ENCODE results near the gene CHRND. TPM values are rescaled to one million over a fixed set of nuclear protein-coding genes. Genes with fewer than 3 reads are reported as not detected.
A peak's percentile ranks its signal among the peaks of the same experiment; 100 is the strongest.

The CHRND gene
- total and polyA plus RNA-seq, 11 donors, result not detected

DNA sequence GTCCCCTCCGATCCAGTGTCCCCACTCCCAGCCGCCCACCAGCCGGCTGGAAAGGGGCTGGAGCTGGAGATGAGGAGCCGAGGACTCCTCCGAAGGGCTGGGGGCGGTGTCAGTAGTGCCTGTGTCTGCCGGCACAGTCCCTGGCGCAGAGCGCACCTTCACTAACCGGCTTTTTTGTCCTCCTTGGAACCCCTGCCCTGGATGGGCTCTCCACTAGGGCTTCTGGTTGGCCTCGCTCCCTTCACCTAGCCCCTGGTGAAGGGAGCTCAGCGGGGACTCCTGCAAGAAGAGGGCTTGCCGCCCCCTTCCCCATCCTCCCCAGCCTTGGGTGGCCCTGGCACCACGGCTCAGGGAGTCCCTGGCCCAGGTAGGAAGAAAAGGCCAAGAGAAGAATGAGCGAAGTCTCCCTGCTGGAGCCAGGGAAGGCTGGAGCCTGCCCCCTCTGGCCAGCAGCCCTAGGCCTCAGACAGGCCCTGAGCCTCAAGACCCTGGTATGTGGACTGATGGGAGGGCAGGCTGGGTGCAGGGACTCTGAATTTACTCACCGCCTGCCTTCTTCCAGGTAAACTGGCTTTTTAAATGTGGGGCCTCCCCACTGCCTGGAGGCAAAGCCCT, 37.8 kb upstream of the CHRND start:
- peaks cover 0 to 31% (median 0%) of the 10 kb centered on the region in 12 donors for H3K4me1 ChIP-seq
- DNase-seq, result peak in 1 of 5 donors; percentile 54
- no peak overlapping the region for H3K4me3 ChIP-seq
- TF ChIP-seq POLR2A (IDR thresholded peaks at IDR 0.05), result no peak
- no peak overlapping the region for H3K27ac ChIP-seq
- 46 to 55% (median 49%) methylated on average over 7 to 16 of the region's 16 CpGs for WGBS, 4 donors
- intact Hi-C loops (cut with DNase I), result no loop called here
- no peaks in the 10 kb centered on the region for H3K9me3 ChIP-seq
- H3K36me3 ChIP-seq, result no peaks in the 10 kb centered on the region
- no peak for ATAC-seq
- H3K27me3 ChIP-seq, result peaks cover 25 to 57% (median 47%) of the 10 kb centered on the region in 9 donors

DNA sequence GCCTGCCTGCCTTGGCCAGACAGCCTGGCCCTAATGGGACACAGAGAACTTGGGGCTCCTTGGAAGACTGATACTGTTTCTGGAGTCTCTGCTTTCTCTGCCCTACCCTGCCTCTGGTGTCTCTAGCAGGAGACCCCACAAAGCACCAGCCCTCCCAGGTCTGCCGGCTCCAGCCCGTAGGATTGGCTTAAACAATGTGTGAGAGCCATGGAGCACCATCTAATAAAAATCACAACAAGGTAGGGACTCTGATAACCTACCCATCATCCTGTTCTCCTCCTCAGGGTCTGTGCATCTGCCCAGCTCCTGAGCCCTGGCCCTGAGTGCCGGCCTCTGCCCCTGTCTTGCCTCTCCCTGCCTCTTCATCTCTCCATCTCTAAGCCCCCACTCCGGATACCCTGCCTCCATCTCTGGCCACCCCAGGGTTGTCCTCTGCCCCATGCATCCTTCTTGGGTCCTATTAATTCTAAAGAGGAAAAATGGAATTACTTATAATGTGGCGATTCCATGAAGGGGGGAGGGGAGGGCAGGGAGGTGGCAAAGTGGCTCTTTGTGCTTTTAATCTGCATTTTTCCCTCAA, 37.1 kb upstream of the CHRND start:
- H3K4me1 ChIP-seq, result peaks cover 0 to 31% (median 0%) of the 10 kb centered on the region in 12 donors
- DNase-seq, result peak in 1 of 5 donors; percentile 20
- H3K27ac ChIP-seq, result no peak overlapping the region
- peaks cover 25 to 51% (median 45%) of the 10 kb centered on the region in 9 donors for H3K27me3 ChIP-seq
- TF ChIP-seq POLR2A (IDR thresholded peaks at IDR 0.05), result no peak
- TF ChIP-seq, protein P1, sequence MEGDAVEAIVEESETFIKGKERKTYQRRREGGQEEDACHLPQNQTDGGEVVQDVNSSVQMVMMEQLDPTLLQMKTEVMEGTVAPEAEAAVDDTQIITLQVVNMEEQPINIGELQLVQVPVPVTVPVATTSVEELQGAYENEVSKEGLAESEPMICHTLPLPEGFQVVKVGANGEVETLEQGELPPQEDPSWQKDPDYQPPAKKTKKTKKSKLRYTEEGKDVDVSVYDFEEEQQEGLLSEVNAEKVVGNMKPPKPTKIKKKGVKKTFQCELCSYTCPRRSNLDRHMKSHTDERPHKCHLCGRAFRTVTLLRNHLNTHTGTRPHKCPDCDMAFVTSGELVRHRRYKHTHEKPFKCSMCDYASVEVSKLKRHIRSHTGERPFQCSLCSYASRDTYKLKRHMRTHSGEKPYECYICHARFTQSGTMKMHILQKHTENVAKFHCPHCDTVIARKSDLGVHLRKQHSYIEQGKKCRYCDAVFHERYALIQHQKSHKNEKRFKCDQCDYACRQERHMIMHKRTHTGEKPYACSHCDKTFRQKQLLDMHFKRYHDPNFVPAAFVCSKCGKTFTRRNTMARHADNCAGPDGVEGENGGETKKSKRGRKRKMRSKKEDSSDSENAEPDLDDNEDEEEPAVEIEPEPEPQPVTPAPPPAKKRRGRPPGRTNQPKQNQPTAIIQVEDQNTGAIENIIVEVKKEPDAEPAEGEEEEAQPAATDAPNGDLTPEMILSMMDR (IDR thresholded peaks at IDR 0.05), result no peak
- H3K36me3 ChIP-seq, result no peaks in the 10 kb centered on the region
- H3K4me3 ChIP-seq, result no peak overlapping the region
- ATAC-seq, result no peak
- 78 to 95% (median 89%) methylated on average over 5 of the region's 5 CpGs for WGBS, 4 donors
- no peaks in the 10 kb centered on the region for H3K9me3 ChIP-seq
- intact Hi-C loops (cut with DNase I), result no loop called here

DNA sequence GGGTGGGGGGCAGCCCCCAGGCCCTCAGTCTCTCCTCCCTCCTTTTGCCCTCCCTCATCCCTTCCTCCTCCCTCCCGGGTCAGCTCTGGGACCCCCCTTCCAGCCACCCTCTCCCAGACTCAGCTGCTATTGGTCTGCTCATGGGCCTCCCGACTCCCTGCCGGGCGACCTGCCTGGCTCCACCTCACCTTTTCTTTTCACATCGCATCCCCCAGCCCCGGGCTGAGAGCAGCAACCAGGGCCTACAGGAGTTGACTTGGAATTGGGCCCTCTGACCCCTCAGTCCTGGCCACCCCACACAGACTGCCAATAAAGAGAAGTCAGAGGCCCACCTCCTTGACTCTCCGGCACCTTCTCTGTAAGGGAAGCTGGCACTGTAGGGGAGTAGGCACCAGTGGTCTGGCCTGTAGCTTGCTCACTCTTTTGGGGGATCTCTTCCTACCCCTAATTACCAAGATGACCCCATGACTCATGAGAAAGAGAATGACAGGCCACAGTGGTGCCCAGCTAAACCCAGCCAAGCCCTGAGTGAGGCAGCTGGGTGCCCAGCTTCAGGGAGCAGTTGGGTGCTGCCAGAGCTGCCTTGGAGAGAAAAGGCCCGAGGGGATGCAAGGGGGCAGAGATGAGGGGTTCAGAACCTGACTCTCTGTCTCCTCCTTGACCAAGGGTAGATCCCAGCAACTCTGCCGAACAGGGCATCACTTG, 36.3 kb upstream of the CHRND start:
- no peaks in the 10 kb centered on the region for H3K36me3 ChIP-seq
- DNase-seq (peak in 2 of 5 donors; percentile 14 to 49), ATAC-seq (no peak)
- no peak overlapping the region for H3K4me3 ChIP-seq
- H3K4me1 ChIP-seq, result peaks cover 0 to 31% (median 0%) of the 10 kb centered on the region in 12 donors
- 72 to 80% (median 78%) methylated on average over 7 to 9 of the region's 9 CpGs for WGBS, 4 donors
- peaks cover 20 to 43% (median 36%) of the 10 kb centered on the region in 9 donors for H3K27me3 ChIP-seq
- H3K9me3 ChIP-seq, result no peaks in the 10 kb centered on the region
- TF ChIP-seq, protein P1 (IDR thresholded peaks at IDR 0.05), result no peak
- no peak for TF ChIP-seq POLR2A (IDR thresholded peaks at IDR 0.05)
- no peak overlapping the region for H3K27ac ChIP-seq
- intact Hi-C loops (cut with DNase I), result no loop called here

DNA sequence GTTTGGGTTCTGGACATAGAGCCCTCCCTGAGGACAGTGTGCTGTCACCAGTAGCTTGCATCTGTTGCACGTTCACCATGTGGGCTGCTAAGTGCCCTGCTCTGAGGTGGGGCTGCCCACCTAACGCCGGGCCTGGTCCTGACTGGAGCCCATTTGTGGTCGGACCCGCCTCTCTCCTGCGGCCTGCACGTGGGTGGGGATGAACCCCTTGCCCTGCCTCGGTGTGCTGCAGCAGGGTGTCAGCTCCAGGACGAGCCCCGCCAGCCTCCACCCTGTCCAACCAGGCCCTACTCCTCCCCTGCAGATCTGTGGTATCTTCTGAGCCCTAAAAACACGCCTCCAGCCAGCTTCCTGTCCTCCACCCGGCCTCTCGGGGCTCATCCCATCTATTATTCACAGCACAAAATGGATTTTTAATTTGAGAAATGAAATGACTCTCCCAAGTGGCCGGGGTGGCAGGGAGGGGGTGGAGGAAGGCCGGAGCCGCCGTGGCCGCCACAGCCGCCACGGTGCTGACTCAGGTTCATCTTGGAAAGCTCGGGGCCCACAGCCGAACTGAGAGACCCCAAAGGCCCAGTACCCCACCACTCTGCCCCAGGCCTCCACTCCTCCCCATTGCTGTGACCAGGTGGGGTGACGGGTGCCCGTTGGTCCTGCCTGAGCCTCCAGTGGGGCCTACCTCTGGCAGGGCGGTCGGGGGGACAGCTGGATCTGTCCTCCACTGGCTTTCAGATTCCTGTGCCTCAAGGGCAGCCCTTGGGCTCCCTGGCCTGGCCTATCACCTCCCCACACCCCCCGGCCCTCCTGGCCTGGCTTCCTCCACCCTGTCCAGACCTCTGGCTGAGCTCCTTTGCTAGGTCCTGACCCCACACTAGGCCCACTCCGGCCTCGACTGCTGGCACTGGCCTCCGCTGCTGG, 35.5 kb upstream of the CHRND start:
- ATAC-seq (no peak), DNase-seq (peak in 2 of 5 donors; percentile 19 to 51)
- no peak for TF ChIP-seq POLR2A (IDR thresholded peaks at IDR 0.05)
- TF ChIP-seq, protein P1 (IDR thresholded peaks at IDR 0.05), result no peak
- 71 to 82% (median 75%) methylated on average over 21 to 30 of the region's 30 CpGs for WGBS, 4 donors
- H3K4me3 ChIP-seq, result no peak overlapping the region
- H3K27me3 ChIP-seq, result peaks cover 18 to 34% (median 28%) of the 10 kb centered on the region in 9 donors
- no peaks in the 10 kb centered on the region for H3K36me3 ChIP-seq
- intact Hi-C loops (cut with DNase I), result no loop called here
- H3K27ac ChIP-seq, result no peak overlapping the region
- peaks cover 0 to 24% (median 0%) of the 10 kb centered on the region in 12 donors for H3K4me1 ChIP-seq
- H3K9me3 ChIP-seq, result no peaks in the 10 kb centered on the region

All from heart left ventricle (tissue), 16 donors.